HG02938 (cell line): ENCODE measurements around the gene PAQR5.
"Not testable (repeated sequence)": the region's sequence is repeated elsewhere in the genome, so short reads cannot be mapped to it uniquely, and the experiment has no call there.

Experiments used
- ATAC-seq: cut with Tn5 transposase; IDR thresholded peaks from one replicate; pipeline ENCODE4 v1.9.1; 2021; ENCODE audit warnings: mild to moderate bottlenecking, moderate library complexity; ENCODE audit not compliant: unreplicated experiment

PAQR5 gene

GRCh38 chr15:69314736-69315135 lies 16.0 kb downstream of the PAQR5 start:
- ATAC-seq: no peak

- ATAC-seq: no peak
These were observed 16.8 kb downstream of the PAQR5 start for GRCh38 chr15:69315402-69316110.

DNA sequence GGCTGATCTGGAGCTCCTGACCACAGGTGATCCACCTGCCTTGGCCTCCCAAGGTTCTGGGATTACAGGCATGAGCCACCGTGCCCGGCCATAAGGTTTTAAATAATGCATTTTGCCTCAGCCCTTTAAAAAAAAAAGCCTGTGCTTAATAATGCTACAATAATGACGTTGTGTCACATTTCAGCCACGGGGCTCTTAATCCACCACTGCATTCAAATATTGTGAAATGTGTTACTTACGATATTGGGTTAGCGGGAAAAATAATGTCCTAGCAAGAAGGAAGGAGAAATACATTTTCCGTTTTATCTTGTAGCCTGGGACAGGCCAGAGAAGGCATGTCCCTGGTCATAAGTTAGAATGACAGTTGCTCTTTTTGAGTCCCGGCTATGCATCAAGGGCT lies 17.6 kb downstream of the PAQR5 start:
- no peak for ATAC-seq

GRCh38 chr15:69317392-69317841 lies 18.7 kb downstream of the PAQR5 start:
- ATAC-seq: no peak

DNA sequence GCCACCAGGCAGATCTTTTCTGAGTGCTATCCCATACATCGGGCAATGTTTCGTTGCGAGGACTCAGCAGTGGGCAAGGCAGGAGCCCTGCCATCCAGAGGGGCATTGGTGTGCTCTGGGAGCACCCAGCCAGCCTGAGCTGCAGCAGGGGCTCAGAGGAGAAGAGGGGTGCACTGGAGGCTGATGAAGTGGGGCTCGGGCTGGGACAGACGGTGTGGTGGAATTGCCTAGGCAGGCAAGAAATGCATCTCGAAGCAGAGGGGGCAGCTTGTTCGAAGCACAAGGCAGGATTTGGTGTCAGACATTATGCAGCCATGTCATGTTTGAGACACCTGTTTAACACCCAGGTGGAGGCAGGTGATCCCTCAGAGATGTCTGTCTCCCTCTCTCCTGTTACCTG lies 19.3 kb downstream of the PAQR5 start:
- no peak for ATAC-seq

DNA sequence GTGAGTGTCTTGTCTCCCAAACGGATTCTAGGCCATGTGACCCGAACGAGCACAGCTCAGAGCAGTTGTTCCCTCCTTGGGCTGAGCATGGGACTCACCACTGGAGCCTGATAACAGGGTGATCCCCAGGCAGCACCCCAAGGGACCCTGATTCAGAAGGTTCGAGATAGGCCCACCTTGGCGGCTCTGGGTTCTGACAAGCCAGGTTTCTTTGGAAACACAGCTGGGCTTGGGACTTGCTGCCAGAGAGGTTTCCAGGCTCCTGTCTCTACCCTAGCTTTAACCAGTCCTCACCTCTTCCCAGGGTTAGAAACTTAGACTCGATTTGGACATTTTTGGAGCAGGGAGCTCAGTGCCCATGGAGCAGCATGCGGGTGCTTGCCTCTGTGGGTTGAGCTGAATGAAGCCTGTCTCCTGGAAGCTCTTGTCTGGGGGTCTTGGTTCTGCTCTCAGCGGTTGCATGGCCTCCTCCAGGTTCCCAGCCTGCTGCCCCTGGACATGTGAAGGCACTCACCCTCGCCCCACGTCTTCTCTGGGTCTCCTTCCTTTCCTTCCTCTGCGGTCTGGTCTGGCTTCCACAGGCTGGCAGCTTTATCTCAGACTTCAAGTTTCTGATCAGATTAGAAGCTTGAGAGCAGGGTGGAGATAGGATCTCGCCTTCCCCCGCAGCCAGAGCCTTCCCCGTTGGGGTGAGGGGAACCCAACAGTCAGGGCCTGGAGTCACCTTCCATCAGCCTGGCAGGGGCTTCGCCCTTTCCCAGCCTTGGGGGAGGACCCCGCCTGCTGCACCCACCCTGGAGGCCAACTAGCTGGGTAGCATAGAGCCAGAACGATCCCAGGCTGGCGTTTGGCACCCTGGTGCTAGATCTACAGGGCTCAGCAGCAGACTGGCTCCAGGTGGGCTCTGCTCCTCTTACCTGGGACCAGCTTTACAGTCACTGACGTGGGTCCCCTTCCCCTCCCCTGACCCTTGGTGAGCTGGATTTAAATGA lies 21.0 kb downstream of the PAQR5 start:
- ATAC-seq: no peak

DNA sequence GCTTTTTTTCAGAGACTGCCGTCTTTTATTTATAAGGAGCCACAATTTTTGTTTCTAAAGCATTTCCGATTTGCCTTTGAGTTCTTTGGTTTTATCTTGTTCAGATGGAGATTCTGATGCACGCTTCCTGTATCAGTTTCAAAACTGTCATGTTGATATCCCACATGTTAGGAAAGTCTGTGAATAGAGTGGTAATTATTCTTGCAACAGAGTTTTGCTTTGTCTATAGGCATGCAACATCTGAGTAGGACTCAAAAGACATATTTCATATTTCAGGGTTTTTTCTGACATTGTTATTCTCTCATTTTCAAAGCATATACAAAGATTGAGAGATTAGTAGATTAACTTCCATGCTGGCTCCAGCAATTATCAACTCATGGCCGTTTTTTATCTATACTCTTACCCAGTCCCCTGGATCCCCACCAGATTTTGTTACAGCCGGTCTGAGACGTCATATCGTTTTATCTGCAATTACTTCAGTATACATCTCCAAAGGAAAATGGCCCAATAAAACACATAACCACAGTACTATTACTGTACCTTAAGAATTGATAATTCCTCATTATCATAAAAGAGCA lies 22.4 kb downstream of the PAQR5 start:
- ATAC-seq: no peak

DNA sequence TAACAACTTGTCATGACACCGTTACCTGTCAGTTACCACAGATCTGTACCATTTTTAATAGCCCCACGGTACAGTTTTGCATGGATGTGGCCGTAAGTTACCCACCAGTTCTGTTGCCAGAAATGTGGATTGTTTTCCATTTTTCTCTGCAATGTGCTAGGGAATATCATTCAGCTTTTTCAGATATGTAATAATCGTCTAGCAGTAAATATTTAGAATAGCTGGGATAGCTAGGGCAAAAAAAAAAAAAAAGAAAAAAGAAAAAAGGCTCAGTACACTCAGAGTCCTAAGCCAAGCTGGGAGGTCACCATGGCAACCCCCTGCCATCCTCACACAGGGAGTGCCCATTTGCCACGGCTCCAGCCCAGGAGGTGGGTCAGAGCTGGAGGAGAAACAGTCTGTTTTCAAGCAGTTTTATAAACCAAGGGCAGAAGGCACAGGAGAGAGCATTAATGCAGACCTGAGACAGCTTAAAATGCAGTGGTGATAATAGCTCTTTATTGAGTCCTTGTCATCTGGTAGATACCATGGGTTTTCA lies 25.2 kb downstream of the PAQR5 start:
- no peak for ATAC-seq

GRCh38 chr15:69324565-69324964 lies 25.9 kb downstream of the PAQR5 start:
- ATAC-seq: no peak

DNA sequence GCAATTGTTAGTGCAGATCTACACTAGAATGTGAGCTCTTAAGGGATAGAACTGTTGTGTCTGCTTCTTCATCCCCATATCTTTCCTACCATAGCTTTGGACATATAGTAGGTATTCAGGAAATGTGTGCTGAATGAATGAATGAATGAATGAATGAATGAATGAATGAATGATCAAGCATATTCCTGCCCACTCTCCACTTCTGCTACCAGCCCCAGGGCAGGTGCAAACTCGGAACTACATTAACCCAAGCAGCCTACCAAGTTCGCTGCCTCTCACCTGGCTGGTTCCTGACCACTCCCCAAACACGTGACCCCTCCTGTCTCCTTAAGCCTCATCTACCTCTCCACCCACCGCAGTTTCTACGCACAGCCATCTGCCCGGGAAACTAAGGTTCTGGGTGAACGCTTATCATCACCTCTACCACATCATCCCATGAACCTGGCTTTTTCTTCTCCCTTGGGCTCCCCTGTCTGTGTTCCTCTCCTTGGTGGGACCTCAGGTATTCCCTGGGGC lies 26.8 kb downstream of the PAQR5 start:
- no peak for ATAC-seq

DNA sequence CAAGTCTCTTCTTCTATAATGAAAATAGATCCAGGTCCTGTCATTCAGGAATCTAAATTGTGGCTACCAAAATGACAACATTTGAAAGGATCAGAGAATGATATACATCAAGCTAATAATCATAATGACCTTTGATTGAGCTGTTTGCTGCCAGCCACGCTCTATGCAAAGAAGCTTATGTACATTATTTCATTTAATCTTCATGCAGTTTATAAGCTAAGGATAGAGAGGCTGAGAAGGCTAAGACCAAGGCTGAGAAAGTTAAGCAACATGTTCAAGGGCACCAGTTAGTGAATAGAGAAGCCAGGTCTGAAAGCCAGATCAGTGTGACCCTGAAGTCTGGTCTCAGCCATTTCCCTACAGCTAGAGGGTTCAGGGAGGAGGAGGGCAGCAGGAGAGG lies 29.4 kb downstream of the PAQR5 start:
- ATAC-seq: no peak

DNA sequence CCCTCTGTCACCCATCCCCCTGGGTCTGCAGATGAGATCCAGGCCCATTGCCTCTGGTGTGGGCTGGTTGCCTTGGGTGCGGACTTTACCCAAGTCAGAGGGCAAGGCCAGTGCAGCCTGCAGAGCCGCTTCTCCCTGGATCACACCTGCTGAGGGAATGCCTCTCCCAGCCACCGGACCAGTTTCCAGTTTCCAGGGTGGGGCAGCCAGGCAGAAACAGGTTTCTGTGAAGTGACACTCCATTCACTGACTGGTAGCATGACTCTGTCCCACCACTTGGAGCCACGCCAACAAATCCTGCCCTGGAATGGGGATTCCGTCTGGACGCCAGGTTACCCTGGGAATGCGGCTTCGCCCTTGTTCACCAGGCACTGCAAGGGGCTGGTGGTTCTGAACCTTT lies 30.0 kb downstream of the PAQR5 start:
- no peak for ATAC-seq

DNA sequence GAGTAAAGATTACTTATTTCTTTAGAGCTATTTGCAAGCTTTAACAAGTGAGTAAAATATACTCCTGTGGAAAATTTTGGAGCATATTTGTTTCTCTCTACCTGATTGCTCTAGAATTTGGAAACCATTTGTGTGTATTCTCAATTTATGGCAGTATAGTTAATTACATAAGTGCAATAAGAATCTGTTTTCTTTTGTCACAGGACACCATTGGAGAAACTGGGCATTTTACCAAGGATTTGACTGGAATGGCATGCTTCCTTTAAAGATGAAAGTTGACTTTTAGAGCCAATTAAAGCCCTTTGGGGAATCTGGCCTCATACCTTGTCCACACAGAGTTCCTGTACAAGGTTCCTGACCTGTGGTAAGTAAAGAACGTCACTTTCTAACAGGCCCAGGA lies 38.4 kb downstream of the PAQR5 start:
- no peak for ATAC-seq

GRCh38 chr15:69338535-69339213 lies 40.0 kb downstream of the PAQR5 start:
- ATAC-seq: no peak

- not testable (repeated sequence) for ATAC-seq
These were observed 40.5 kb downstream of the PAQR5 start for GRCh38 chr15:69339214-69339543.

DNA sequence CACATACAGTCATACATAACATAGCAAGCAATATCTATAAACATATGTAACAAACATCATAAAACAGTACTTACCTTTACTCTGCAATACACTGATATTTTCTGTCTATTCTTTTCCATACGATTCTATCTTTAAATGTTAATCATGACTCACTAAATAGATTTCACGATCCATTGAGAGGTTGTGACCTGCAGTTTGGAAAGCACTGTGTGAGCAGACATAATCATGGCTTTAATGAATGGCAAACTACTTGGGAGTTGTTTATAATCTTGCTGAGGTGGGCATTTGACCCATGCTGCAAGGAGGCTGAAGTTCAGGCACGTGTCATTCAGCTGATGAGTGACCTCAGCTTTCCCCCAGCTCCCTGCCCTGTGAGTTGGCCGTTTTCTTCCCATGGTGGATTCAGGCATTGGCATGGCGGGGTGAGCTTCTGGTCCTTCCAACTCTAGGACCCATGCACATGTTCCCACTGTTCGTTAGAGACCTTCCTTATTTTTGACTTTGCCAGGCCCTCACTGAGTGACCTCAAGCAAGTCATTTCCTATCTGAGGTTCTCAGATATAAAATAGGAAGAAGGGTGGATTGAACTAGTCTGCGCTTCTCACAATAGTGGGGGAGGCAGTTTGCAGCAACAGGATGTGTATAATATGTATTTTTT lies 41.7 kb downstream of the PAQR5 start:
- ATAC-seq: no peak

DNA sequence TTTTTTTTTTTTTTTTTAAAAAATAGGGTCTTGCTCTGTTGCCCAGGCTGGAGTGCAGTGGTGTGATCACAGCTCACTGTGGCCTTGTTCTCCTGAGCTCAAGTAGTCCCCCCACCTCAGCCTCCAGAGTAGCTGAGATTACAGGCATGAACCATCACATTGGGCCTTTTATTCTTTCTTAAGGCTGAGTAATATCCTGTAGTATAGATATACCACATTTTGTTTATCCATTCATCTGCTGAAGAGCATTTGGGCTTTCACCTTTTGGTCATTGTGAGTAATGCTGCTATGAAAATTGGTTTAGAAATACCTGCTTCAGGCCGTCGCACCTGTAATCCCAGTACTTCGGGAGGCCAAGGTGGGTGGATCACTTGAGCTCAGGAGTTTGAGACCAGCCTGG lies 42.6 kb downstream of the PAQR5 start:
- ATAC-seq: no peak

GRCh38 chr15:69342460-69343076 lies 43.9 kb downstream of the PAQR5 start:
- no peak for ATAC-seq

GRCh38 chr15:69343133-69343532 lies 44.4 kb downstream of the PAQR5 start:
- no peak for ATAC-seq

DNA sequence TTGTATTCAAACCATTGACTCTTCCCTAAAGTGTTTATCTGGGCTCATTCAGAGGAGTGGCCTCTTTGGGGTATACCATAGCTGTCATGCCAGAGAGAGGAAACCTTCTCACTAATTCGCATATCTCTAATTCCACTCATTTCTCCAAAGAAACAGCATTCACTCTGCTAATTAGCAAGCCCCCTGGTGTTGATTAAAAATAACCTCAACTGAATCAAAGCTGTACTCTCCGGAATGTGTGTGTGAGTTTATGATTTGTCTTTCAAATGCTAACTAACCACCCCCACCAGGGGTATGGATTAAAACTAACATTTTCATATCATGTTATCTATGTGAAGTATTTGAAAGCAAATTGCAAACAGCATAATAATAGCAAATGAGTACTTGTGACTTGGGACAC lies 45.5 kb downstream of the PAQR5 start:
- no peak for ATAC-seq
